Stimulated activated CD8-positive, alpha-beta memory T cell treated with anti-CD3 and anti-CD28 coated beads, Interleukin-15, amount 100 ng/mL, for 48 hours (primary cell): ENCODE data around the gene GTF3C1.

Experiments used
- DNase-seq, 2 donors: peaks; one replicate each; pipeline ENCODE4 v3.0.0-alpha.2; 2020; ENCODE audit warnings: low read depth in 2 of 2

GTF3C1 gene

GRCh38 chr16:27483624-27484023, 66.1 kb downstream of the GTF3C1 start:
- no peak for DNase-seq

- no peak for DNase-seq
These were observed 66.7 kb downstream of the GTF3C1 start for GRCh38 chr16:27483088-27483437.

DNA sequence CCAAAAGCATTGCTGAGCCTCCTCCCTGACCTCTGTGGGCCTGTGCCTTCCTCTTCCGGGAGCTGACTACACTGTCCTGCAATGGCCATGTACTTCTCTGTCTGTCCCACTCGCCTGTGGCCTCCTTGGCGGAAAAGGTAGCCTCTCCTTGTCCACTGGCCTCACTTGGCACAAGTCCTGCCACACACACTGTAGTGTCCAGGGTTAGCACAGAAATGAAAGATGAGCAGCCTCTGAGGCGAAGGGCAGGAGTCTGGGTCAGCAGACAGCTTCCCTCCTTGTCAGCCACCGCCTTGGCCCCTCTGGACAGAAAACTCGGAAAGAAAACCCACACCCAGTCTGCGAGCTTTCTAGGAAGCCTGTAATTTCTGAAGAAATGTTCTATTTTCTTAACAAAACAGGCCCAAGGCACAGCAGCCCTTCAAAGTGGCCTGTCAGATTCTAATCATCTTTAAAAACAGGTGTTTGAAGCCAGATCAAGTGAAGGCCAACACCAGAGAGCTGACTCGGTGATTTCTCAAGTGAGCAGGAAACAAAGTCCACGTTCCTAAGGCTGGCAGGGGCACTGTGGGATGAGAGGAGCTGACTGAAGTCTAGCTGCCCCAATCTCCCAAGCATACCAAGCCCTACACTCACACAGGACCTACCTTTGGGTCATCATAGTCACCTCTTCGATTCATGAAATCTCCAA, 67.2 kb downstream of the GTF3C1 start:
- no peak for DNase-seq

DNA sequence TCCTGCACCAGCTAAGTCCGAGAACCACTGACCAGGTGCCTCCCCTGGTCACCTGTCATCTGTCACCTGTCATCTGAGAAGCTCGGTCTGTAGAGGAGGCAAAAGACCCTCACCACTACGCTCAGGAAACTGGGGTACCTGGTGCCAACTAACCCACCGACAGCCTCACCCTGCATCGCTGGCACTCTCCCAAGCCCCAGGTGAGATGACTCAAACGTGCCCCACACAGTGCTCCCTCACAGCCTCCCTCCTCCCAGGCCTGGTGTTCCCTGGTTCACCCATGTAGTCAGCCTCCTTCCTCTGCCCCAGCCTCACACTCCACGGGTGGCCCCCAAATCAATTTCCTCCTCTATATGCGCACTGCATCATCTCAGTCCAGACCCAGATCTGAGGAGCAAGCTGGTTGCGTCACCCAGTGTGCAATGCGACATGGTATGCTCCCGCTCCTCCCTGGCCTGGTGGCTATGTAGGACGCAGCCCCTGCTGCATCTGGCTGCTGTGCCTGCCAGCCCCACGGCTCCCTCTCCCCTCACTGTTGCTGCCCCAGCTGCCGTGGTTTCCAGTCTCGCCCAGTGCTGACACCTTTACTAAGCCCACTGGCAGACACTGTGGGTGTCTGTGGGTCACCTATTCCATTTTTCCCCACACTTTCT, 68.3 kb downstream of the GTF3C1 start:
- DNase-seq: no peak

GRCh38 chr16:27480761-27481160, 69.0 kb downstream of the GTF3C1 start:
- DNase-seq: no peak

DNA sequence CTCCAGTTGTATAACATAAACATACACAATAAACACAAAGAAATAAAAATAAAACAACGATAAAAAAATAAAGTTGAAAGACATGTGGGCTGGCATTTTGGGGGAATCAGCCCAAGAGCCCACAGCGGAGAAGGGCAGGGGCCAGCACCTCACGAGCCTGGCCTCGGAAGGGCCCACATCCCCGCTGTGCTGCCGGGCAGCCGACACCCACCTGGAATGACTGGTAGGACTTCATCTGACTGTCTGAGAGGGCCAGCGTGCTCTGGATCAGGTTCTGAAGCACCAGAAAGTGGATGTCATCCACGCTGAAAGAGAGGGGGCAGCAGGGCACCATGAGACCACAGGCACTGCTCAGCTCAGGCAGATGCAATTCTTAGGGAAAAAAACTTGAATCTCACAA, 73.5 kb downstream of the GTF3C1 start:
- no peak for DNase-seq

GRCh38 chr16:27475561-27475960, 74.2 kb downstream of the GTF3C1 start:
- DNase-seq: no peak

DNA sequence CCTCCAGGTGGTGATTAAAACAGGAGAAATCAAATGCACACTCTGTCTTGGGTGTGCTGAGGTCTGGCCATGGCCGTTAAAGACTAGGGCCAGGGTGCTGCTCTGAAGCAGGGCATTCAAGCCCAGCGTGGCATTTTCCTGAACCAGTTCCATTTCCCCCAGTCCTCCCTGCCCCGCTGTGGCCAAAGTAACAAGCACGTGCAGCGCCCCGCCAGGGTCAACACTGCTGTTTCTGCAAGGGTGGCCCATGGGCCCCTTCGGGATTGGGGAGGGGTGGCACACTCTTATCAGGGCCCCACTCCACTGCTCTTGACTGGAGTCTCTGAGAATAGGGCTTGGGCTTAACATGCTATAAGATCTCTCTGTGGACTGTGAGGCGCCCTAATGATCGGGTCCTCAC, 74.8 kb downstream of the GTF3C1 start:
- no peak for DNase-seq

- DNase-seq: no peak
These were observed 75.7 kb downstream of the GTF3C1 start for GRCh38 chr16:27474041-27474440.

DNA sequence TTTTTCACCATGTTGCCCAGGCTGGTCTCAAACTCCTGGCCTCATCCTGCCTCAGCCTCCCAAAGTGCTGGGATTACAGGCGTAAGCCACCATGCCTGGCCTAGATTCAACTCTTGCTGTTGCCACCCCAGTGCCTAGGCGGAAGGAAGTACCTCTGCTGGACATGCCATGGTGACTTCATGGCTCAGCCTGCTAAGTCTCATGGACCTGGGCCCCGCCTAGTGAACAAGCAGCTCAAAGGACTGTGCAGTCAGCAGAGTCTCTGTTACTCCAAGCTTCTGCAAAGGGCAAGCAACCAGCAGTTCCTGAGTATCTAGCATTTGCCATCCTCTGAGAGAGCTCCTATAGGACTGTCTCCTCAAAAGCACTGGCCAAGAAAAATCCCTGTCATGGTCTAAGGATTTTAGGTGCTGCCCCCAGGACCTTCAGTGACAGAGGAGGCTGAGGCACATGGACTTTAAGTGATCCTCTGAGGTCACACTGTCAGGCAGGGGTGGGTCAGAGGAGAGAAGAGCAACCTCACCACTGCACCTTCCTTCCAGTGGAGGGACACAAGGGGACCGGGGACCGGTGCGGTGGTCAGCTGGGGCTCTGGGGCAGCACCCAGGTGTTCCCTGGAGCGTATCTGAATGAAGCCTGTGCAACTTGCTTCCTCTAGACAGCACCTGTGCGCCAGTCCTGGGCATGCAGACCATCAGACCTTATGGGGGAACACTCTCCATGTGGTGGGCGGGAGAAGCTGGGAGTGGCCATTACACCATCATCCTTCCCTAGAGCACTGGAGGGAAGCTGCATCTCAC, 76.4 kb downstream of the GTF3C1 start:
- no peak for DNase-seq

- DNase-seq: no peak
These were observed 77.4 kb downstream of the GTF3C1 start for GRCh38 chr16:27472091-27473020.

DNA sequence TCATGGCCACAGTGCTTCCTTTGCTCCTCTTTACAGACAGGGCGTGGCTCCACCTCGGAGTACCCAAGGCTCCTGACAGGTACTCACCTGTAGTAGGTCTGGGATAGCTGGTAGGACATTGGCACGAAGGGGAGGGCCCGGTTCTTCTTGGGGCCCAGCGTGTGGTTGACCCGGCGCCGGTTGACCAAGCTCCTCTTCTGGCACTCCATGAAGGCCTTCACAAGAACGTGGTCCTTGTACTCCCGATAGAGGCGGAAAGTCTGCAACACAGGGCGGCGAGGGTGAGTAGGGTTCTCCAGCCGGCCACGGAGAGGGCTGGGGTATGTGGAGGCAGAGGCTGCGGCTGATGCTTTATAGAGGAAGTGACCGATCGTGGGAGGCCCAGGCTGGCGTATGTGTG, 78.1 kb downstream of the GTF3C1 start:
- DNase-seq: no peak

DNA sequence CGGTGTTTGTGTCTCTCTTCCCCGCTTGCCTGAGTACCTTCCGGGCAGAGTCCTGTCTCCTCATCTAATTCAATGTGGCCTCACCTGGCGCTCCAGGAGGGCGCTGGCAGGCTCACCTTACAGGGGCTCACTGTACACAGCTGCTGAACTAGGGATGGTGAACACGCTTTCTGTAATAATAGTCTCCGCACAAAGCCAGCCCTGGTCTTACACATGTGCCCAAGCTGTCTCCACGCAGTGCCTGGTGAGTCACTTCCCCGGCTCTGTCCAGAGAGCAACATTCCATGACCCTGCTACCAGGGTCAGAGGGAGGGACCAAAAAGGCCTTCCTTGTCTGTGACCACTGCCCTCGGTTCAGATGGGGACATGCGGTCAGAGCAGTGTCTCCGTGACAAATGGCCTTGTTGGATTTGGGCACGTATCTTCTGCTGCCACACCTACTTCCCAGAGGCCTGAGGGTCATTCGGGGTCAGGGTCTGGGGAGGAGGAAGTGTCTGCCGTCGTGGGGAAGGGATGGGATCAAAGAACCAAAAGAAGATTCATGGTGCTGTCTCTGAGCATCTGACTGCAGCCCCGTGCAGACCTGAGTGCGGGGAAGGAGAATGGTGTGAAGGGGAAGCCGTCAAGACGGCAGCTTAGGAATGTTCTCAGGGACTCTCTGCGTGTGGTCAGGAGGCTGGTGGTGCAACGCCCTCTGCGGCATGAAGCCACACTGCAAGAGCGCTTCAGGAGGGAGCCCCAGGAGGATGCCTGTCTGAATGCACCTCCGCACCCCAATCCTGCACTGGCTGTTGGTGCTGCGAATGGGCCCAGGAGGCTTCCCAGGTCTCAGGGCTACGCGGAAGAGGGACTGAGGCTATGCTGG, 78.9 kb downstream of the GTF3C1 start:
- DNase-seq: no peak

GRCh38 chr16:27468941-27469531, 80.7 kb downstream of the GTF3C1 start:
- no peak for DNase-seq

GRCh38 chr16:27465483-27465879, 84.2 kb downstream of the GTF3C1 start:
- DNase-seq: no peak

GRCh38 chr16:27464626-27465482, 84.9 kb downstream of the GTF3C1 start:
- DNase-seq: no peak

- DNase-seq: peak; percentile 54 to 59
These were observed 85.7 kb downstream of the GTF3C1 start for GRCh38 chr16:27463741-27464591.

DNA sequence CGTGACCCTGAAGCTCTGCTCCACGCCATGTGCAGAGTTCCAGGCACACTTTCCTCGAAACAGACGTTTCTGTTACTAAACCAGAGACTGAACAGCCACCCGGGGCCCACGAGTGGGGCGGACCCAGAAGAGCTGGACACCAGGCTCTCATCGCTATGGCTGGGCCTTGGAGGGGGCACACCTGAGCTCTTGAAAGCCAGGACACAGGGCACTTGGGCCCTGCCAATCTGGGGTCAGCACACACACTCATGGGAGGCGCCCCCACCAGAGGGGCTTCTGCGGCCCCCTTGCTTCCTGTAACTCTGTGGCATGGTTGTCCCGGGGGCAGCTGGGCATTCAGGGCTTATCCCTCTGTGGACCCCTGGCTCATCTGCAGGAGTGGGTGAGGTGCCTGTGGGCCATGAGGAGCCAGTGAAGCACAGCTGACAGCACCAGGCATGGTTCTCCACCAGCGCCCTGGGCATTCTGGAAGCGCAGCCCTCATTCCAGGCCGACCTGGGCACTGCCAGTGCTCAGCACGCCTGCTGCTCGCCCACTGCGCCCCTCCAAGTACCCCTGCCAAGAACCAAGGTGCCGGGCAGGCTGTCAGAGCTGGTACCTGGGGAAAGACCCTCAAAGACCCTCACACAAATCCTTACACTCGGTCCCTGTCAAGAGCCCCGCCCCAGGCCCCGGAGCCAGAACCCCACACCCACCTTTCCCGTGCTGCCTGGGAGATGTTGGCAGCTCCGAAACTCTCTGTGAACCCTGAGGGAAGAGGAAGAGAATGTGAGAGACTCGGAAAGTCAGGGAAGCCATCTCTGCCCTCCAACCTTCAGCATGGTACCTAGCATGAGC, 86.6 kb downstream of the GTF3C1 start:
- no peak for DNase-seq
